Endothelial cell of umbilical vein (primary cell): ENCODE measurements around the gene MGAT5. TPM values are rescaled to one million over a fixed set of nuclear protein-coding genes. Genes with fewer than 3 reads are reported as not detected.

ENCODE experiments used
- BruUV-seq: library from RNA; stranded (reverse); fragments of 400-500 nt; replicated peaks from 2 replicates; lab custom pipeline; 2021; lab: Mats Ljungman, UMichigan
- CTCF ChIA-PET: fragments of 300-600, 350-600 bp; sonication (Branson Sonifier 250); formaldehyde crosslinking; loops from one replicate; lab custom pipeline; 2021; ENCODE audit warnings: antibody characterized with exemption, inconsistent platforms; lab: Charles Lee
- POLR2A ChIA-PET: fragments of 300-600, 350-600 bp; sonication (Branson Sonifier 250); formaldehyde crosslinking; loops from one replicate; lab custom pipeline; 2021; ENCODE audit warnings: antibody characterized with exemption, inconsistent platforms; lab: Charles Lee
- DNase-seq: peaks from one replicate; pipeline ENCODE4 v3.0.0-alpha.2; 2011; ENCODE audit warnings: low read depth, low spot score
- FAIRE-seq: peaks from 2 replicates; lab custom pipeline; 2011; peaks lifted over from hg19 to GRCh38; lab: Jason Lieb, UNC
- H2AFZ ChIP-seq: 2 replicates; pipeline ENCODE4 v1.6.0; 2012; ENCODE audit warnings: low read depth, low read length, control low read depth, inconsistent platforms
- H3K27ac ChIP-seq: 2 replicates; pipeline ENCODE4 v1.5.1; 2011; ENCODE audit warnings: low read depth, mild to moderate bottlenecking, control low read depth, low read length, moderate library complexity; ENCODE audit not compliant: insufficient read depth
- H3K27me3 ChIP-seq, 2 experiments: 2 replicates each; pipeline versions ENCODE4 v1.6.0 to v1.6.1; 2011; ENCODE audit warnings: low read length in 2 of 2, mixed read lengths in 1 of 2; ENCODE audit not compliant: control insufficient read depth in 2 of 2, insufficient read depth in 2 of 2
- H3K36me3 ChIP-seq, 2 experiments: 2 replicates in 1 of 2; 3 replicates in 1 of 2; pipeline ENCODE4 v1.5.1; 2011; ENCODE audit warnings: low read length in 2 of 2, mild to moderate bottlenecking in 1 of 2, moderate library complexity in 1 of 2; ENCODE audit not compliant: control insufficient read depth in 2 of 2, insufficient read depth in 2 of 2; ENCODE audit errors: extremely low read depth in 1 of 2
- H3K4me1 ChIP-seq: 3 replicates; pipeline ENCODE4 v1.5.1; 2011; ENCODE audit warnings: mild to moderate bottlenecking, low read length; ENCODE audit not compliant: control insufficient read depth, insufficient read depth; ENCODE audit errors: extremely low read depth
- H3K4me2 ChIP-seq: 2 replicates; pipeline ENCODE4 v1.6.1; 2011; ENCODE audit warnings: low read length, control low read depth, mixed read lengths; ENCODE audit not compliant: insufficient read depth
- H3K4me3 ChIP-seq, 3 experiments: fragments of 200-600 bp in 1 of 3; sonication (generic), shearing (Covaris generic) in 1 of 3; replicated peaks in 1 of 3; 2 replicates each; pipeline ENCODE4 v1.5.1; 2011 to 2016; ENCODE audit warnings: control low read depth in 3 of 3, low read length in 3 of 3, mild to moderate bottlenecking in 2 of 3, inconsistent platforms in 1 of 3, low read depth in 1 of 3, moderate library complexity in 1 of 3; ENCODE audit not compliant: insufficient read depth in 1 of 3
- H3K79me2 ChIP-seq: 2 replicates; pipeline ENCODE4 v1.6.0; 2012; ENCODE audit warnings: low read length, inconsistent platforms; ENCODE audit not compliant: control insufficient read depth, insufficient read depth
- H3K9ac ChIP-seq: replicated peaks from 2 replicates; pipeline ENCODE3; 2011; ENCODE audit warnings: low read length, control low read depth; ENCODE audit not compliant: insufficient read depth; ENCODE audit errors: extremely low read depth
- H3K9me1 ChIP-seq: replicated peaks from 3 replicates; pipeline ENCODE4 v1.6.0; 2011; ENCODE audit warnings: mild to moderate bottlenecking, low read length; ENCODE audit not compliant: control insufficient read depth, insufficient read depth; ENCODE audit errors: extremely low read depth
- H3K9me3 ChIP-seq: replicated peaks from 2 replicates; pipeline ENCODE4 v1.5.1; 2012; ENCODE audit warnings: low read length, inconsistent platforms; ENCODE audit not compliant: control insufficient read depth, insufficient read depth
- H4K20me1 ChIP-seq: replicated peaks from 2 replicates; pipeline ENCODE3; 2011; ENCODE audit warnings: mild to moderate bottlenecking, low read length; ENCODE audit not compliant: control insufficient read depth, insufficient read depth; ENCODE audit errors: extremely low read depth
- CTCF ChIP-seq, 2 donors: IDR thresholded peaks; 1 replicate in 1 of 2; 2 replicates in 1 of 2; pipeline ENCODE4 v1.5.1; 2011; ENCODE audit warnings: low read length in 2 of 2, mild to moderate bottlenecking in 2 of 2, moderate library complexity in 2 of 2, control low read depth in 1 of 2, inconsistent platforms in 1 of 2, low read depth in 1 of 2; ENCODE audit not compliant: insufficient read depth in 1 of 2; ENCODE audit errors: extremely low read depth in 1 of 2
- EZH2 ChIP-seq: IDR thresholded peaks from 2 replicates; pipeline ENCODE4 v1.6.1; 2012; ENCODE audit warnings: borderline replicate concordance, low read depth, mild to moderate bottlenecking, moderate library complexity, low read length, inconsistent platforms; ENCODE audit not compliant: severe bottlenecking
- FOS ChIP-seq: IDR thresholded peaks from 2 replicates; pipeline ENCODE4 v1.6.1; 2011; ENCODE audit warnings: mild to moderate bottlenecking, low read length, moderate library complexity, borderline replicate concordance; ENCODE audit not compliant: insufficient read depth
- GATA2 ChIP-seq: IDR thresholded peaks from 2 replicates; pipeline ENCODE4 v1.7.0; 2011; ENCODE audit warnings: low read depth, mild to moderate bottlenecking, moderate library complexity, mixed read lengths, low read length; ENCODE audit not compliant: insufficient read length, insufficient read depth
- JUN ChIP-seq: IDR thresholded peaks from 2 replicates; pipeline ENCODE4 v1.6.1; 2011; ENCODE audit warnings: borderline replicate concordance, low read depth; ENCODE audit not compliant: insufficient read length, insufficient read depth
- MYC ChIP-seq: IDR thresholded peaks from one replicate; pipeline ENCODE4 v1.6.1; 2011; ENCODE audit warnings: mild to moderate bottlenecking, low read depth, low read length
- POLR2AphosphoS5 ChIP-seq: IDR thresholded peaks from 2 replicates; pipeline ENCODE4 v1.6.1; 2012; ENCODE audit warnings: low read depth, mild to moderate bottlenecking, control low read depth, low read length, moderate library complexity; ENCODE audit not compliant: insufficient read depth
- dilution Hi-C: fragments of 300-500 bp; cut with MboI; formaldehyde crosslinking; loops from one replicate; pipeline ENCODE4 v1.15.0; 2019; ENCODE audit warnings: low sequenced_read_pairs; ENCODE audit not compliant: extremely low pct_ligation_motif_present
- intact Hi-C: fragments of 100-400 bp; cut with micrococcal nuclease; formaldehyde crosslinking; loops from one replicate; pipeline ENCODE4 v1.10.0; 2022
- polyA plus RNA-seq, 4 experiments: library from polyadenylated mRNA; depleted of rRNA in 3 of 4; stranded (reverse) in 3 of 4; unstranded in 1 of 4; fragments of >200 nt; gene quantifications; 2 replicates each; pipeline versions ENCODE4 v1.2.1 to v1.2.3, GENCODE V29; 2011 to 2012; ENCODE audit warnings: missing spikeins in 1 of 4
- total RNA-seq: library from RNA; stranded (reverse); gene quantifications from 2 replicates; pipeline ENCODE4 v1.2.3, GENCODE V29; 2021

MGAT5 gene
- total and polyA plus RNA-seq, 2 donors (not counting 3 experiments of a cell fraction or from before 2014, with no cell fraction given) = 17.7 to 84.1 TPM

- Histone ChIP-seq H4K20me1 (no peaks in the 10 kb centered on the region), H3K27ac (no peak overlapping the region), H3K27me3 (no peaks in the 10 kb centered on the region), H2AFZ (no peak overlapping the region), H3K36me3 (no peaks in the 10 kb centered on the region), H3K4me1 (no peaks in the 10 kb centered on the region), H3K9me3 (no peaks in the 10 kb centered on the region), H3K4me2 (no peak overlapping the region), H3K4me3 (no peak overlapping the region), H3K9me1 (no peaks in the 10 kb centered on the region), H3K9ac (no peak overlapping the region), H3K79me2 (no peaks in the 10 kb centered on the region)
- DNase-seq = no peak
- ChIA-PET CTCF (interaction anchor here (0.8 to 2.0 kb wide), 3 partner anchors 78 to 205 kb away, joined by 3 to 4 read pairs (median 4); no protein-coding TSS in a partner anchor), POLR2A (no interaction called here)
- TF ChIP-seq FOS (no peak), EZH2 (no peak), GATA2 (no peak), JUN (no peak), MYC (no peak), CTCF (IDR thresholded peaks at IDR 0.05; ENCODE audit: extremely low read depth in 1 of 2, insufficient read depth in 1 of 2, low read depth in 1 of 2, low read length in 2 of 2) (no peak), POLR2AphosphoS5 (no peak)
- intact Hi-C loops (no loop called here), dilution Hi-C loops (no loop called here)
- BruUV-seq = no TSS peak
- no peak for FAIRE-seq
Observed at GRCh38 chr2:134323777-134324176, 69.9 kb downstream of the MGAT5 start.
